Fibroblast of peridontal ligament (primary cell): ENCODE results near the gene FNBP1.

ENCODE experiments used
- DNase-seq: peaks from one replicate; pipeline ENCODE4 v3.0.0-alpha.2; 2010; ENCODE audit errors: extremely low read depth

FNBP1 gene

GRCh38 chr9:130042885-130043653 is at the start of gene FNBP1:
FNBP1 (minus strand) TSS chr9:130043189; CDS start chr9:130042975, 214 bp downstream.
- peak; percentile 70 for DNase-seq

- no peak for DNase-seq
Observed at GRCh38 chr9:130090915-130091314, 47.9 kb upstream of the FNBP1 start.

DNA sequence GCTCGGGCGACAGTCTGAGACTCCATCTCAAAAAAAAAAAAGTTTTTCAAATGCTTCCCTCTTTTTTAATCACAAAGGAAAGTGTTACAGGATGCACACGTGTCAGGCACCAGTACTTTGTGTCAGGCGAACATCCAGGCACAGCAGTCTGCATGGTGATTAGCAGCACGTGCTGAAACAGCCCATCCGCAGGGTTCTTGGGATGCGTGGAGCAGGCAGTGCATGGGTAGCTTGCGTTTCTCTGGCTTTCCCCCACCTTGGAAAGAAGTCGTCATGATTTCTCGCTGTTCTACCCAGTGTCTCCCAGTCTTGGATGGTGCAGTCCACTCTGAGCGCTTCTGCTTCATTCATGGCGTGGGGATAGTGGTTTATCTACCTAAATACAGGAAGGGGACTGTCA is 46.2 kb upstream of the FNBP1 start:
- no peak for DNase-seq

DNA sequence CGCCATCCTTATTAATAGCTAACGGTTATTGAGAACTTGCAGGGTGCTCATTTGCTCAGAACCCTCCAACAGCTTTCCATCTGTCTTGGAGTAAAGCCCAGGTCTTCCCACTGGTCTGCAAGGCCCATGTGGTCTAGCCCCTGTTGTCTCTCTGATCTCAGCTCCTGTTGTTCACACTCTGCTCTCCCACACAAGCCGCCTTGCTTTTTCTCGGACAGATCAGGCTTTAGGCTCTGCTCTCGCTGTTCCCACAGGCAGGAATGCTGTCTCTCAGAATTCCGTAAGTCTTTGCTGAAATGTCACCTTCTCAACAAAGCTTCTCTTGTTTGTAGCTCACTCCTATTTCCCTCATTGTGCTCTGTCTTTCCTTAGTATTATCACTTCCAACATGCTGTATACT is 45.1 kb upstream of the FNBP1 start:
- DNase-seq, result no peak

GRCh38 chr9:130084337-130084736 is 41.3 kb upstream of the FNBP1 start:
- no peak for DNase-seq

DNA sequence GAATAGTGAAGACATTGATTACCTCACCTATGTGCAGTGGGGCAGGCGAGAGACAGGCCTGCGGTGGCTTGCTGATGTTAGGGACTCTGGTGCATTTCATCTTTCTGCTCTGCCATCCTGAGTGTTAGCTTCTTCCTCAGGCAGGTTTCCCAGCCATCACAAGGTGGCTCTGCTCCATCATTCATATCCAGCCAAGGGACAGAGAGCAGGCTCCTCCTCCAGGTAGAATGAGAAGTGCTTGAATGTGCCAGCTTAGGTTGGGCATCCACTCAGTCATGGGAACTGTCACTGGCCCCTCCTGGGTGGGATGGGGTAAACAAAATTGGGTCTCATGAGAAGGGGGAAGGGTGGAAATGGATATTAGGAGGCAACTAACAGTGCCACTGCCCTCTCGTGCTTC is 35.6 kb upstream of the FNBP1 start:
- DNase-seq, result no peak

DNA sequence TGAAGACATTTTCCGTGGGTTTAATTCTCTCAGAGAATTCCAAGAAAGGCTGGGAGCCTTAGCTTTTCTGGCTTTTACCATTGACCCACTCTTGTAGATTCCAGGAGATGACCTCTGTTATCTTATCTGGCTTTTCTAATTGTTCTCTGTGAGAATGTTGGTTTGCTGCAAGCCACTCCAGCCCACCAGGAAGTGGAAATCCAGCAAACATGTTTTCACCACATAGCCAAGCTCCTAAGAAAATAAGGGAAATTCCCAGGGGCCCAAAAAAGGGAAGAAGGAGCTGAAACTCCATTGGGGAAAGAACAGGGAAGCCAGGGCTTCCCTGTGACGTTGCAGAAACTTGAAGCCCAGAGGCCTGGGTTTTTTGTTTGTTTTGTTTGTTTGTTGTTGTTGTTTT is 30.4 kb upstream of the FNBP1 start:
- peak; percentile 46 for DNase-seq

DNA sequence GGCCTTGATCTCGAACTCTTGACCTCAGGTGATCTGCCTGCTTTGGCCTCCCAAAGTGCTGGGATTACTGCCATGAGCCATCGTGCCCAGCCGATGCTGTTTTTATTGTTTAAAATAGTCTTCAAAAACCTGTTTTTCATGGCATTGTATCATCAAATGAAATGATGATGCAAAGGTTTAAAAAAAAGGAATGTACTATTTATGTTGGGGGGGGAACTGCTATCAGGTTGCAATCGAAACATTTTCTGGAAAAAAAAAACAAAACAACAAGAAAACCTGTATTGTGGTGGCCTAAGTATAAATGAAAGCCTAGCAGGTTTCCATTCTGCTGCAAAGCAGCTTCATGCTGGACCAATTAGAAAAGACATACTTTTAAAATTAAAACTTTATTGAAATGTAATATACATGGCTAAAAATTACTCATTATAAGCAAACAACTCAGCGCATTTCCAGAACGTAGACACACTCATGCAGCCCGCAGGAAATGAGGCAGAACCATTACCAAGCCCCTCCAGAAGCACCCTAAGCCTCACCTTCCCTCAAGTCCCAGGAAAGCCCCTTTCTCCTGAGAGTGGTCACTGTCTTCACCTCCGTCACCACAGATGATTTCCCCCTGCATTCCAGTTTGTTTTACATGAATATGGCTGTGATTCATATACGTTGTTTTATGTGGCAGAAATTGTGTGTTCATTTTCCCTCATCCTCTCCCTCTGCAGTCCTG is 29.7 kb upstream of the FNBP1 start:
- peak; percentile 4 for DNase-seq

- no peak for DNase-seq
Observed at GRCh38 chr9:130069048-130069447, 26.1 kb upstream of the FNBP1 start.

DNA sequence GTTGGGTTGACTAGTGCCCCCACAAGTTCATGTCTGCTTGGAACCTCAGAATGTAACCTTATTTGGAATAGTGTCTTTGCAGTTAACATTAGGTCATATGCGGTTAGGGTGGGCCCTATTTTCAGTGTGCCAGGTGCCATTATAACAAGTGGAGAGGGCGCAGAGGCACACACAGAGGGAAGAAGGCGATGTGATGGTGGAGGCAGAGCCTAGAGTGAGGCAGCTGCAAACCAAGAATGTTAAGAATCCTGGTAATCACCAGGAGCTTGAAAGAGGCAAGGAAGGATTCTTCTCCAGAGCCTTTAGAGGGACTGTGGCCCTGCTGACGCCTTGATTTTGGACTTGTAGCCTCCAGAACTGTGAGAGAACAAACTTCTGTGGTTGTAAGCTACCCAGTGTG is 21.6 kb upstream of the FNBP1 start:
- no peak for DNase-seq

GRCh38 chr9:130062750-130063149 is 19.8 kb upstream of the FNBP1 start:
- no peak for DNase-seq

DNA sequence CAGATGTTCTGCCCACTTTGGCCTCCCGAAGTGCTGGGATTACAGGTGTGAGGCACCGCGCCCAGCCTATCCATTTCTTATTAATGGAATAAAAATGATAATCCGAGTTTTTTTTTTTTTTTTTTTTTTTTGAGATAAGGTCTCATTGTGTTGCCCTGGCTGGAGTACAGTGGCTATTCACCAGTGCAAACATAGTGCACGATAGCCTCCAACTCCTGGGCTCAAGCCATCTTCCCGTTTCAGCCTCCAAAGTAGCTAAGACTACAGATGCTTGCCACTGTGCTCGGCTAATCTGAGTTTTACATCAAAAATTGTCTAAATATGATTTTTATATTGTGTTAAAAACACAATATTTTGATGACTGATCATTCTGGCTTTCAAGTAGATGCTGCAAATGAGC is 17.3 kb upstream of the FNBP1 start:
- no peak for DNase-seq

DNA sequence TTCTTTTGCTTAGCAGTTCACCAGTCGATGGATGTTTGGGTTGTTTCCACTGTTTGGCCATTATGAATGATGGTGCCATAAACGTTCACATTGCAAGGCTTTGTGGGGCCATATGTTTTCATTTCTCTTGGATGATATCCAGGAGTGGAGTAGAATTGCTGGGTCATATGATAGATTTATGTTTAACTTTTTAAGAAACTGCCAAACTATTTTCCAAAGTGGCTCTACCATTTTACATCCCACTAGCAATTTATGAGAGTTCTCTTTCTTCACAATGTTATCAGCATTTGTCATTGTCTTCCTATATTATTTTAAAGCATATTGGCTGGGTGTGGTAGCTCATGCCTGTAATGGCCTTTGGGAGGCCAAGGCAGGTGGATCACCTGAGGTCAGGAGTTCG is 15.9 kb upstream of the FNBP1 start:
- peak; percentile 22 for DNase-seq

- peak; percentile 12 for DNase-seq
Observed at GRCh38 chr9:130058154-130058553, 15.2 kb upstream of the FNBP1 start.

GRCh38 chr9:130054820-130055219 is 11.8 kb upstream of the FNBP1 start:
- DNase-seq, result no peak

GRCh38 chr9:130054325-130054786 is 11.4 kb upstream of the FNBP1 start:
- no peak for DNase-seq

DNA sequence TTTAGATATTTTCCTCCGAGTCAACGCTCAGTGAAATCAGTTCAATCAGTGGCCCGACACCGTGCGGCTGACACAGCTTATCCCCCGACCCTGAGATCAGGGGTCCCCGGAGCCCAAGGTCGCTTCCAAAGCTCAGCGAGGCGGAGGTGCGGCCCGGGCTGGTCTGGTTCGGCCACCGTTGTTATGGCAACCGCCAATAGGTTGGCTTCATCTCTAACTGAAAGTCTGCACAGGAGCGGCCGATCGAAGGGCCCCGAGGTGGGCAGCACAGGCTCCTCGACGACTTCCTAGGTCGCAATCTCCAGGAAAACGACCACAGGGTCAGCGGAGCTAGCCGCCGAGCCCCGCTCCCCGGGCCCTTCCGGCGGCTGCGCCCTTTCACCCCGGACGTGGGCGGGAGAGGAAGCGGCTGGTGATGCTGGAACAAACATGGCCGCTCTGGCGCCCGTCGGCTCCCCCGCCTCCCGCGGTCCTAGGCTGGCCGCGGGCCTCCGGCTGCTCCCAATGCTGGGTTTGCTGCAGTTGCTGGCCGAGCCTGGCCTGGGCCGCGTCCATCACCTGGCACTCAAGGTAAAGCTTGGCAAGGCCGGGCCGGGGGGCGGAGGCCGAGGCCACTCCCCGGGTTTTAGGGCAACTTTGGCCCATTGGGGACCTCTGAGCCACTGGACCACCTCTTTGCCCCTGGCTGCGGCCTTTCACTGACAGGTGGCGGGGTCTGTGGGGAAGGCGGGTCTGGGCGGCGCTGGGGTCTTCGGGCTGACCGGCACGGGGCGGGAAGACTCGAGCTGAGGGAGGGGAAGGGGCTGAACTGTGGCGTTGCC is 10.7 kb upstream of the FNBP1 start, which contains the start of gene GPR107:
Gene GPR107, plus strand, starts transcription at position 403 of the 821 bp plus-strand sequence. Its CDS starts 27 bp downstream, at position 430.
- peak; percentile 53 for DNase-seq

GRCh38 chr9:130053109-130053503 is 10.1 kb upstream of the FNBP1 start:
- no peak for DNase-seq

GRCh38 chr9:130051855-130052254 is 8.9 kb upstream of the FNBP1 start:
- DNase-seq, result peak; percentile 13

GRCh38 chr9:130050462-130050861 is 7.5 kb upstream of the FNBP1 start:
- no peak for DNase-seq

DNA sequence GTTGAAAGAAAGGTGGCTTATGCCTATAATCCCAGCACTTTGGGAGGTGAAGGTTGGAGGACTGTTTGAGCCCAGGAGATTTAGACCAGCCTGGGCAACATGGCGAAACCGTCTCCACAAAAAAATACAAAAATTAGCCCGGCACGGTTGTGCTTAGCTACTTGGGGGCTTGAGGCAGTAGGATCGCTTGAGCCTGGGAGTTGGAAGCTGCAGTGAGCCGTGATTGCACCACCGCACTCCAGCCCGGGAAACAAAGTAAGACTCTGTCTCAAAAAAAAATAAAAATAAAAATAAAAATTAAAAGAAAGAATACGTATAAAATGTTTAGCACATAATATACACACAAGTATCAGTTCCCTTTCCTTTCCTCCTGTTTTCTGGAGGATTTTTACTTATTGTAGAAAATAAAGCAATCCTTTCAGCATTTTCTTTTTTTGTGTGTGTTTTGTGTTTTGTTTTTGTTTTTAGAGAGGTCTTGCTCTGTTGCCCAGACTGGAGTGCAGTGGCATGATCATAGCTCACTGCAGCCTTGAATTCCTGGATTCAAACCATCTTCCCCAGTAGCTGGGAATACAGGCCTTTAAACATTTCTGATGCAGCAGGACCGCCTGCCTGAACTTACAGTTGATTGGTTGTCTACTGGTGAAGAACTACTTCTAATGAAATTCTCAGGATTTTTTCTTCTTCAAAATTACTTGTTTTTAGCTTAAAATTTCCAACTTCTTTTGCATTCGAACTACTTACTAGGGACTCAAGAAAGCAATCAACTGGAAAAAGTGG is 6.6 kb upstream of the FNBP1 start:
- DNase-seq, result no peak
